Osteocyte (in vitro differentiated cells): ENCODE results near the gene GJA9. TPM values are rescaled to one million over a fixed set of nuclear protein-coding genes. Genes with fewer than 3 reads are reported as not detected.
"Not testable (repeated sequence)": the region's sequence is repeated elsewhere in the genome, so short reads cannot be mapped to it uniquely, and the experiment has no call there.

Source experiments
- DNase-seq: peaks from one replicate; pipeline ENCODE4 v3.0.0; 2021; ENCODE audit warnings: mixed read lengths; ENCODE audit not compliant: unreplicated experiment; ENCODE audit errors: extremely low spot score
- H3K27ac Mint-ChIP-seq: one replicate; pipeline ENCODE4 v1.8.0; 2021; ENCODE audit warnings: mild to moderate bottlenecking, mixed read lengths; ENCODE audit not compliant: unreplicated experiment
- H3K27me3 Mint-ChIP-seq: one replicate; pipeline ENCODE4 v1.8.0; 2021; ENCODE audit warnings: mixed read lengths; ENCODE audit not compliant: unreplicated experiment
- H3K36me3 Mint-ChIP-seq: one replicate; pipeline ENCODE4 v1.8.0; 2021; ENCODE audit warnings: mixed read lengths; ENCODE audit not compliant: unreplicated experiment
- H3K4me1 Mint-ChIP-seq: one replicate; pipeline ENCODE4 v1.8.0; 2021; ENCODE audit warnings: mixed read lengths; ENCODE audit not compliant: unreplicated experiment
- H3K4me3 Mint-ChIP-seq: one replicate; pipeline ENCODE4 v1.8.0; 2021; ENCODE audit warnings: mild to moderate bottlenecking, moderate library complexity, mixed read lengths; ENCODE audit not compliant: unreplicated experiment
- H3K9me3 Mint-ChIP-seq: one replicate; pipeline ENCODE4 v1.8.0; 2021; ENCODE audit warnings: mixed read lengths; ENCODE audit not compliant: unreplicated experiment
- CTCF ChIP-seq: fragments of 200-600 bp; sonication (generic); IDR thresholded peaks from 2 replicates; pipeline ENCODE4 v1.5.0; 2021; ENCODE audit warnings: antibody characterized with exemption, mild to moderate bottlenecking, moderate library complexity
- total RNA-seq: library from RNA; stranded (reverse); gene quantifications from 2 replicates; pipeline ENCODE4 v1.2.1, GENCODE V29; 2021

GJA9 gene
- total RNA-seq, 1 donor from 2014 or later, result not detected

GRCh38 chr1:38915352-38915948, 34.1 kb upstream of the GJA9 start:
- H3K4me1 Mint-ChIP-seq, result no peaks in the 10 kb centered on the region
- TF ChIP-seq CTCF, result no peak
- H3K9me3 Mint-ChIP-seq, result no peaks in the 10 kb centered on the region
- no peak for DNase-seq
- H3K4me3 Mint-ChIP-seq, result no peak overlapping the region
- H3K27me3 Mint-ChIP-seq, result no peaks in the 10 kb centered on the region
- H3K27ac Mint-ChIP-seq, result no peak overlapping the region
- peaks cover 8% of the 10 kb centered on the region for H3K36me3 Mint-ChIP-seq

- not testable (repeated sequence) for H3K27me3 Mint-ChIP-seq, DNase-seq, H3K4me3 Mint-ChIP-seq, H3K4me1 Mint-ChIP-seq, H3K36me3 Mint-ChIP-seq, H3K27ac Mint-ChIP-seq, H3K9me3 Mint-ChIP-seq
Observed at GRCh38 chr1:38914908-38915307, 33.5 kb upstream of the GJA9 start.

- Mint-ChIP-seq H3K4me3 (no peak overlapping the region), H3K36me3 (peaks cover 3% of the 10 kb centered on the region), H3K27me3 (no peaks in the 10 kb centered on the region), H3K4me1 (no peaks in the 10 kb centered on the region), H3K9me3 (no peaks in the 10 kb centered on the region), H3K27ac (no peak overlapping the region)
- no peak for DNase-seq
- no peak for TF ChIP-seq CTCF
Observed at GRCh38 chr1:38908821-38909220, 27.4 kb upstream of the GJA9 start.

GRCh38 chr1:38905985-38906384, 24.6 kb upstream of the GJA9 start:
- TF ChIP-seq CTCF, result no peak
- Mint-ChIP-seq H3K9me3 (no peaks in the 10 kb centered on the region), H3K4me3 (no peak overlapping the region), H3K27ac (no peak overlapping the region), H3K36me3 (peaks cover 5% of the 10 kb centered on the region), H3K4me1 (no peaks in the 10 kb centered on the region), H3K27me3 (no peaks in the 10 kb centered on the region)
- DNase-seq, result no peak

DNA sequence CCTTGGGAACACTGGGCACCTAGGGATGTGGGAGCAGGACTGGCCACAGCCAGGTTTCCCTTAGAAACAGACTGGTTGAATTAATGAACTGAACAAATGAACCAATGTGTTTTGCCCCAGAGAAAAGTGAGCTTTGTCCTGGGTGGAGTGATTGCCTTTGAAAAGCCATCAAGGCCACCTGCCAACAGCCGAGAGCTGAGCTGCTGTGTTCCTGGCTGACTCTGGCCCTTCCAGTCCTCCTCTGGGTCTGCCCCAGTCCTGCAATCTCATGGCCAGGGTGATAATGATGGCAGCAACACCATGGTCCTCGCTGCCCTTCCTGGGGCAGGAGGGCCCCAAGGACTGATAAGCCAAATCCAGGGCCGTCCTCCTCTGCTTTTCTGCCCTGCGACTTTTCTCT, 18.2 kb upstream of the GJA9 start:
- peak; percentile 59 for DNase-seq
- H3K9me3 Mint-ChIP-seq, result no peaks in the 10 kb centered on the region
- H3K27ac Mint-ChIP-seq, result no peak overlapping the region
- no peaks in the 10 kb centered on the region for H3K27me3 Mint-ChIP-seq
- no peak for TF ChIP-seq CTCF
- no peaks in the 10 kb centered on the region for H3K4me1 Mint-ChIP-seq
- H3K4me3 Mint-ChIP-seq, result no peak overlapping the region
- peaks cover 2% of the 10 kb centered on the region for H3K36me3 Mint-ChIP-seq
